ENCODE measurements around the gene MTMR10.

Gene MTMR10, protein sequence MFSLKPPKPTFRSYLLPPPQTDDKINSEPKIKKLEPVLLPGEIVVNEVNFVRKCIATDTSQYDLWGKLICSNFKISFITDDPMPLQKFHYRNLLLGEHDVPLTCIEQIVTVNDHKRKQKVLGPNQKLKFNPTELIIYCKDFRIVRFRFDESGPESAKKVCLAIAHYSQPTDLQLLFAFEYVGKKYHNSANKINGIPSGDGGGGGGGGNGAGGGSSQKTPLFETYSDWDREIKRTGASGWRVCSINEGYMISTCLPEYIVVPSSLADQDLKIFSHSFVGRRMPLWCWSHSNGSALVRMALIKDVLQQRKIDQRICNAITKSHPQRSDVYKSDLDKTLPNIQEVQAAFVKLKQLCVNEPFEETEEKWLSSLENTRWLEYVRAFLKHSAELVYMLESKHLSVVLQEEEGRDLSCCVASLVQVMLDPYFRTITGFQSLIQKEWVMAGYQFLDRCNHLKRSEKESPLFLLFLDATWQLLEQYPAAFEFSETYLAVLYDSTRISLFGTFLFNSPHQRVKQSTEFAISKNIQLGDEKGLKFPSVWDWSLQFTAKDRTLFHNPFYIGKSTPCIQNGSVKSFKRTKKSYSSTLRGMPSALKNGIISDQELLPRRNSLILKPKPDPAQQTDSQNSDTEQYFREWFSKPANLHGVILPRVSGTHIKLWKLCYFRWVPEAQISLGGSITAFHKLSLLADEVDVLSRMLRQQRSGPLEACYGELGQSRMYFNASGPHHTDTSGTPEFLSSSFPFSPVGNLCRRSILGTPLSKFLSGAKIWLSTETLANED

DNA sequence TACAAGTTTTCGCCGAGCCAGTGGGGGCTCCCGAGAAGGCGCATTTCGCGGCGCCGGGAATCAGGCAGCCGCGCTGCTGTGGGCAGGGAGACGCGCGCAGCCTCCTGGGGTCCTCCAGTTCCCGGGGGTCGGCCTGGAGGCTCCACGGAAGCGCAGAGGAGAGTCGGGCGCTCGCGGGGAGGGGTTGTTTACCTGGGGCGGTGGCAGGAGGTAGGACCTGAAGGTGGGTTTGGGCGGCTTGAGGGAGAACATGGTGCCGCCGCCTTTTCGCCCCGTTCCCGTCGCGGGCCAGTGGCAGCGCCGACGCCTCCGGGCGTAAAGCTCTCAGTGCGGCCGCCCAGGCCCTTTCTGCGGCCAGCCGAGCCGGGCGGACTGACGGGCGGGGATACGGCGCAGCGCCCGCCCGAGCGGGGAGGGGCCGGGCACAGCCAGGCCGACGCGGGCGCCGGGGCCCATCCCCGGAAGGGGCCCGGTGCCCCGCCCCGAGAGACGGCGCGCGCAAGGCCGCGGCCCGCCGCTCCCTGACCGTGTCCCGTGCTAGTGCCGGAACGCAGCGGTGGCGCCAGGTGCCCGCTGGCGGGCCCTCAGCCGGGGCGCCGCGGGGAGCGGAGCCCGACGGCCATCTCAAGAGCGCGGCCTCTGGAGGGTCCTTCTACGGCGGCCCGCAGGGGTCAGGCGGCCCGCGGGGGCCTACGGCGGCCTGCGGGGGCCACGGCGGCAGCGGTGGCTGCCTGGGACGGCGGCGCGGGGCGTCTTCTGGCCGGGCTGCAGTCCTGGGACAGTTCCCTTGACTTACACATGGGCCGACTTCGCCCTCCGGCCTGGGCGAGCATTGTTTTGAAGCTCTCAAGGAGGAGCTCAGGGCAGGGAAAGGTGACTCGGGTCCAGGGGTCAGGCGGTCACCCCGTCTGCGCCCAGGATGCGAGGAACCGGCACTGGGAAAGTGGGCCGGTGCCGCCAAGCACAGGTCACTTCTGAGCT, at the start of gene MTMR10:
MTMR10 (minus strand) TSS at position 374 of the 981 bp plus-strand sequence; CDS start at position 252, 122 bp downstream.
- DNase-seq (ENCODE audit: low read depth) = peak; percentile 68

DNA sequence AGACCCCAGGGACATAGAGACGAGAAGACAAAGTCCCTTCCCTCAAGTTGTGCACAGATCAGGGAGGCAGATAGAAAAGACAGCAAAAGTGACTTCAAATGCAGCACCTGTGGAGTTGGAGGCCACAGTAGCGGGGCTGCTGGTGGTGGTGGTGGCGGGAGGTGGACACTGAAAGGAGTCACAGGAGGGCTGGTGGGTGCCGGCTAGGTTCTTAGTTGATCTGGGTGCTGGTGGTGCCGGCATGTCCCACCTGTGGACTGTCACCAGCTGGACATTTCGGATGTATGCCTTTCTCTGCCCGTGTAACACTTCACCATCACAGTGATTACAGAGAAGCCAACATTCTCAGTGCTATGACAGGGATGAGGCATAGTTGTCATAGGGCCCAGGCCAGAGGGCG, 49.2 kb upstream of the MTMR10 start:
- DNase-seq (ENCODE audit: low read depth) = no peak

DNA sequence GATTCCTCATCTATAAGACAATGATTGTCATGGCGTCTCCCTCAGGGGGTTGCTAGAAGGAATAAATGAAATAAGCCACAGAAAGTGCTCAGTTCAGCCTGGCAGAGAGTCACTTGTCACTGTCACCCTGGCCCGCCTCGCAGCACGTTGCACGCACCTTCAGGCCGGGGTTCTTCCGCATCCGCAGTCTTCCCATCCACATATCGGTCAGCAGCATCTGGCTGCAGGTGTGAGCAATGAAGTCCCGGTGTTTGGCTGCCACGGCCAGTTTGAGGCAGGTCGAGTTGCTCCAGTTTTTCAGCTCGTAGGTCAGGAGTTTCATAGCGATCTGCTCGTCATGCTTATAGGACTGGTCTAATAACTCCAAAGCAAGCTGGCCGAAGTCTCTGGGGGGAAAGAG, 48.5 kb upstream of the MTMR10 start:
- no peak for DNase-seq (ENCODE audit: low read depth)

DNA sequence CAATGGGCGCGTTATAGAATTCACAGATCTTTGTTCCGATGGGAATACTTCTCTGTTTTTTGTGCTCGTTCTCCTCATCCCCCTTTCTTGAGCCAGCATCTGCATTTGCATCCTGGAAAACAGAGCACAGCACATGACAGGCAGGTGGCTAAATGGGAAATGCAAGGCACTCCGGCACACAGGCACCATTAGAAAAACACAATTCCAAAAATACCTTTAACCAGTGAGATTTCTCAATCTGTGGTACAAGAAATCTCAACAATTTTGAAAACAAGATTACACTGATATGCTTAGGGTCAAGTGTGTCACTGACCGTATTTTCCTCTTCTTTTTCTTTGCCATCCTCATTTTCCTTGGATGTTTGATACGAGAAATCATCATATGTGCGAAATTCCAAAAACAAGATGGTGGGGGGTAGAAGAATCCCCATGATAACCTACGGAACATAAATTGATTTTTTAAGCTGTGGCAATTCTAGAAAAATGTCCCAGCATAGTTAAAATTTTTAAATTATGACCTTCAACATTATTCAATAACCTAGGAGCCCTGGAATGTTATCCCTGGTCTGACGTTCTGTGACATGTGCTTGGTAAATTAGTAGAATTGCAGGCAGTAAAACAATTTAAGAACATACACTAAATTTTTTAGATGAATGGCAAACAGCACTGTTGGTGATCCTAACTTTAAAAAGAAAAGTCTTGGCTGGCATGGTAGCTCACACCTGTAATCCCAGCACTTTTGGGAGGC, 46.5 kb upstream of the MTMR10 start:
- no peak for DNase-seq (ENCODE audit: low read depth)

DNA sequence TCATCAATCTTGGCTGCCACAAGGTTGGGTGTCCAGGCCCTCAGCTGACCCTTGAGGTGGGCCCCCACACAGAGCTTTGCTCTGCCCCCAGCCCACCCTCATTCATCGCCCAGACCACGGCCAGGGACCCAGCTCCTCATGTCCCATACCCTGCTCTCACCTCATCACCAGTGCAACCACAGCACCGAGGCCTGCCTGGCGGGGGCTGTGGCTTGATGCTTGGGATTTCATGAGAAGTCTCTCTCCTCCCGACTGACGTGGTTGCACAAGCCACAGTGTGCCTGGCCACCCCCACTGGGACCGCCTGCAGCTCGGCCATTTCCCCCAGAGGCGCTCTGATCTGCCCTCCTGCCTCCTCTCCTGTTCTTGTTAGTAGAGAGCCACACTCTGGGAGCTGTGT, 45.4 kb upstream of the MTMR10 start:
- no peak for DNase-seq (ENCODE audit: low read depth)

DNA sequence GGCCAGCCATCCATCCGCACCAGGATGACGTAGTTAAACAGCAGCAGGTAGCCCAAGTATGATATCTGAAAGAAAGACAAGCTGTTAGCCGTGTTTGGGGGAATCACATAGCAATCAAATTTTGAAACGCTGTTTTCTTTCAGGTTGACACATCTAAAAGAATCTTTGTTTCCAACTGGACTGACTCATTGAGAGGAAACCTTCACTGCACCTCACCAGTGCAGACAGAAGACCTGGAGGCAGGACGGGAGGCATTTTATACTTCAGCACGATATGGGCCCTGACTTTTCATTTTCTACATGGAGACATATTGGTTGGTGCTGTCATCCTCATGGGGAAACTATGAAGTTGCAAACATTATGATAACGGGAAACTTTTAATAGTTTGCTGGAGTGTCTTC, 44.2 kb upstream of the MTMR10 start:
- no peak for DNase-seq (ENCODE audit: low read depth)

DNA sequence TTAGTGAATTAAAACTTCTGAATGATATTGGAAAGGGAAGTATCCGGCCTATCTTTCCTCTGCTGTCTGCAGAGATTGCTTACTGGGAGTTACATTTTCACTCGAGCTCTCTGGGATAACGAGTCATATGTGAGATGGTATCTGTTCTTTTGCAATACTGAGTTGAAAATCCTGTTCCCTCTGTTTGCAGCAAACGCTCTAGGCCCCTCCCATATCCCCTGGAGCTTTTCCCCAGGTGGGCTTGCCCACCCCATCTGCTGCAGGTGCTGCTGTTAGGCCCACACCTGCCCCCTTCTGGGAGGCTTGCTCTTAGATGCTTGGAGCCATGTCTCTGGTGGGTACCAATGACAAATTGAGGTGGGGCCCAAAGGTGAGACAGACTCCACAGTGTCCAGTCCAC, 42.7 kb upstream of the MTMR10 start:
- no peak for DNase-seq (ENCODE audit: low read depth)

DNA sequence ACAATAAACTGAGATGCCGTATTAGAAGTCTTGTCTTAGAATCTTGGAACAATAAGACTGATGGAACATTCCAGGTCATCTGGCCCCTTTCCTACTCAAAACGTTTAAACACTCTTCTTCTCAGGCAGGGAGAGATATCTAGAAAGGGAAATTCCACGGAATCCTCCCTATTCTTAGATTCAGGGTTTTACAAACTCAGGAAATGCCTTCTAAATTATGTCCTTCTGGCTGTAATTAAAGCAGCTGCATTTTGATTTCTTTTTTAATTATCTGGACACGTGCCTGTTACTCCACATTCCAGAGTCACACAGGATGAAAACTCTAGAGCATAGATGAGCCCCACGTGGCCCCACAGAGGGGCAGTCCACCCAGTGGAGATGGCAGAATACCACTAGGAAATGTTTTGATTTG, 41.5 kb upstream of the MTMR10 start:
- no peak for DNase-seq (ENCODE audit: low read depth)

DNA sequence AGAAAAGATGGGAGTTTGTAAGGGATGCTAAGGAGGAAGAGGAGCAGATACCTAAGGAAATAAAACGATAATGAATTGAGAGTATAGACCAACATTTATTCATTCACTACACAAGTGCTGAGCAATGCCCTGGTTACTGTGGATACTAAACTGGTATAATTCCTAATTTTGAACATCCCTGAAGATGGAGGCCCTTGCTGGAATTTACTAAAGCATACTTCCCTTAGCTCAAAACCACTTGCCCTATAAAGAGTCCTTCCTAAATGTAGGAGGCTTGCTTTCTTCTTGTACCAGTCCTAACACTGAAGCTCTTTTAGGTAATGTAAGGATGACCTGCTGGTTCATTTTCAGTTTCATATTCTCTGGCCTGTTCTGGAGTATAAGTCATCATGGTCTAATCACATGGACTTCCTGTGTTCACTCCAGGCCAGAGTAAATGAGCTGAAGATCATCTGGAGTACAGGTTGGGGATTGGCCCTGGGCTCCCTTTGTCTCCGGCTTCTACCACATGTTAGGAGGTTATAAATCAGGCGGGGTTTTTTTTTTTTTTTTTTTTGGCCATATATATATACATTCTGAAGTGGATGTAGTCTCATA, 40.1 kb upstream of the MTMR10 start:
- DNase-seq (ENCODE audit: low read depth) = no peak

DNA sequence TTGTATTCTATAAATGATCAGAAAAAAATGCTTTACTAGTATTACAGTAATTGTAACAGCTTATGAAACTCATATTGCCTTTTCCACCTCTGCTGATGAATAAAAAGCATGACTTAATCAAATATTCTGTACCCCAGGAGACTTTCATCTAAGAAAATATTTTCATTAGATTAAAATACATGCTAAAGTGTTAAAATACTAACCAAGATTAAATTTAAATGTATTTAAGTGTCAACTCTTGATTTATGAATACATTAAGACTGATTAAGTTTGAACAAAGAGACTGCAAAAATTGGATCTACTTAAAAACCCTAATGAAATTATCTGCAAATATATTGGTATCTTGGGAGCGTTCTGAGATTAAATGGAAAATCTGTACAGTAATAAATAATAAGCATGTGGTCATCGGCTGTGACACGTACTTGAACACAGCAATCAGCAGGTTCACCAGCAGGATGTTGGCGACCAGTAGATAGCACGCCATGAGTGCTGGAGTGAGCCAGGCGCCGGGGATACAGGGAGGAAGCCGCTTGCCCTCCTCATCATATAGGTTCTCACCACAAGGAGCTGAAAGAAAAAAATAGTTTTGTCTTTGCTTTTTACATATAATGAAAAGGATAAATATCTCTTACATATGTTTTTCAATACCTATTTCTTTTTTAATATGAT, 36.6 kb upstream of the MTMR10 start:
- DNase-seq (ENCODE audit: low read depth) = no peak

DNA sequence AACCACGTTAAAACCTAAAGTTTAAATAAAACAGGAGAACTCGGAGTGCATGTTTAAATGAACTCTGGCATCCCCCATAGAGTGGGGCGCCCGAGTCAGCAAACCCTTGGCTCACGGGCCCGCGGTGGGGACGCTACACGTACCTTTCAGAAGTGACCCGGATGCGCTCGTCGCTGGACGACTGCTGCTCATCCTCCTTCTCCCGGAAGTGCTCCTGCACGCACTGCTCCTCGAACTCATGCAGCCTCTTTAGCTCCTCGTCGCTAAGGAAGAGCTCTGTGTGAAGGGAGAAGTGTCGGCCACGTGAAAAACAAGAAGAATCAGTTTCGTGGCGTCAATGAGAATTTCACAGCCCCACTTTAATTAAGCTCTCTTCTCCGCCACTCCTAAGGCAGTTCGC, 34.6 kb upstream of the MTMR10 start:
- DNase-seq (ENCODE audit: low read depth) = no peak

DNA sequence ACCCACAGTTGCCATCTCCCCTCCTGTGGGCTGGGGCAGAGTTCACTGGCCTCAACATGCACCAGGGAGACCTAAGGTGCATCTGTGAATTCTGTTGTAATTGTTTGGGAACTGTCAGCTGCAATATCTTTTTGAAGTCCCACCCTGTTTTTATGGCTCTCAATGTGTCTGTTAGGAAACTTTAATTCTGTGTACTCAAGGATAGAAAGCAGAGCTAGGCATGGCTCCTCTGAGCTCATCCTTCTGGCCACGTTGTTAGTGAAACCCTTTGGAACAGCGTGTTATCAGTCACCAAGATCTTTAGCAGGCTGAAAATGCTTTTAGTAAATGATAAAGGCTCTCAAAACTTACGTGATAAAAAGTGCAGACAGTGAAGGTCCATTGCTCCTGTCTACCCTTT, 33.6 kb upstream of the MTMR10 start:
- no peak for DNase-seq (ENCODE audit: low read depth)

DNA sequence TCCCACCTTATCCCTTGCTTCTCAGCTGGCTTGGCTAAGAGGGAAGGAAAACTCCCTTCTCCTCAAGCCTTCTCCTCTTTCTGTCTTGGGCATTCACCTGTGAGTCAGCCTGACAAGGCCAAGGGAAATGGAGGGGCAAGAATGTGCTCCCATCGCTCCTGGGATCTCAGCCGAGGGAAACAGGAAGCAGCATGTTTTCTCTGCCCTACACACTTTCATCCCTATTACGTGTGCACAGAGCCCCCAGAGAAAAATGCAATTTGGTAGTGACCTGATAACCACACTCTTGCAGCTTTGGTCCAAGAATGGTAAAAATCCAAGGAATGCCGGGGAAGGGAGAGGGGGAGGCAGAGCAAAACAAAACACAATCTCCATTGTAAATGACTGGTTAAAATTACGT, 32.9 kb upstream of the MTMR10 start:
- no peak for DNase-seq (ENCODE audit: low read depth)

DNA sequence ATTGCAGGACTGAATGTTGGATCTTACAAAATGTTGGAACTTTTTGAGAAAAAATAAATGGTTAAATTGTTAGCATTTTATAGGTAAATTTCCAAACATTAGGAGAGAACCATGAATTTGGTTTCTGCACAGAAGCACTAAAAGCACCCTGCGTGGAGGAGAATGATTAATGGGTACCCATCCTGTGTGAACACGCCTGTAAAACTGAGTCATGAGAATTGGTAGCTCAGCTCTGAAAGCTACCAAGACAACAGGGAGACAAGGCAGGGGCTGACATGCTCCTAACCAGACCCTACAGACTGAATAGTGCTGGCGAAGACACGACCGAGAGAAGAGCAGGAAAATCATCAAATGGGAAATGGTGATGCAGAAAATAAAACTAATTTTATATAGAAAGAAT, 32.4 kb upstream of the MTMR10 start:
- DNase-seq (ENCODE audit: low read depth) = no peak

DNA sequence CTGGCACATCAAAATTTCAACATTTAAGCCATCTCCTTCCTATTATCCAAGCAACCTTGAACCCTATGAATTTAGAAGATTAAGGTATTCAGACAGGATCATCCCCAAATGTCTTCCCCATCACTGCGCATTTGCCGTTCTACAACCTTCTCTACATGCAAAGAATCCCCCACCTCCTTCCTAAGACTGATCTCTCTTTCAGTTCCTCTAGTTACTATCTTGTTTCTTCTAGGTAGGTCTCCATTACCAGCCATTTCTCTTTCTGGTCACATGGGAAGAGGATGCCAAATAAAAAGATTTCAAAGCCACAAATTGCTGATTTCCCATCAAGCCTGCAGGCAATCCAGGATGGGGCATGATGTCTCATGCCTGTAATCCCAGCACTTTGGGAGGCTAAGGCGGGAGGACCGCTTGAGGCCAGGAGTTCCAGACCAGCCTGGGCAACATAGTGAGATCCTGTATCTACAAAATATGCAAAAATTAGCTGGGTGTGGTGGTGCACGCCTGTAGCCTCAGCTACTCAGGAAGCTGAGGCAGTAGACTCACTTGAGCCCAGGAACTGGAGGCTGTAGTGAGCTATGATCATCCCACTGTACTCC, 29.7 kb upstream of the MTMR10 start:
- DNase-seq (ENCODE audit: low read depth) = no peak

DNA sequence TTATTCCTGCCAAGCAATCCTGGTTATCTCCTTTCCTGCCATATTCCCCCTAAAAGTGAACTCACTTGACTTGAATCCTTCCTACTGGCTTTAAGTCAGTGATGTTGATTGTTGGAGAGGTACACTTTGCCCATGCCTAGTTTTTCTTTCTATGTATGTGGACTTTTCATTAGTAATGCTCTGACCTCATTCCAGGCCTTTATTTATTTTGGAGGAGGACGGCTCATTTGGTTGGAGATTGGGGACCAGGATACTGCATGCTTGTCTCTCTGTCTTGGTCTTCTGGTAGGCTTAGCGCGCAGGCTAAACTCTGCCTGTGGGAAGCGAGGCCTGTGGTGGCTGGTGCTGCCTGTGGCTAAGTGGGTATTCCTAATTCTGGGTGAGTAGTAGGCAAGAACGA, 29.1 kb upstream of the MTMR10 start:
- no peak for DNase-seq (ENCODE audit: low read depth)

DNA sequence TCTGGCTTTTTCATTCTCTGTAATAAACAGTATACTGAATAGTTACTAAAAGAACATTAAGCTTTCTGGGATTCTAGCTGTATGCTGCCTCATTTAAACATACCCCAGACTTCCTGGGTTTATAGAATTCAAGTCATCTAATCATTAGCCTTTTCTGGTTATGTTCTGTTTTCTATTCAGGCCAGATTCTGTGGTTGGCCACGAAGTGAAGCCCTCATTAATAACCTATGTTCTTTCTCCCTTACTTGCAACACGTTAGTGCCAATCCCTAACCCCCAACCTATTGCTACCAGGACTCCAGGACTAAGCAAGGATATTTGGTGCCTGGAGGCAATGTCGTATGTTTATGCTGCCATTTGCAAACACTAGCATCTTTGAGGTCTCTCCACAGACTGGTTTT, 28.6 kb upstream of the MTMR10 start:
- no peak for DNase-seq (ENCODE audit: low read depth)

DNA sequence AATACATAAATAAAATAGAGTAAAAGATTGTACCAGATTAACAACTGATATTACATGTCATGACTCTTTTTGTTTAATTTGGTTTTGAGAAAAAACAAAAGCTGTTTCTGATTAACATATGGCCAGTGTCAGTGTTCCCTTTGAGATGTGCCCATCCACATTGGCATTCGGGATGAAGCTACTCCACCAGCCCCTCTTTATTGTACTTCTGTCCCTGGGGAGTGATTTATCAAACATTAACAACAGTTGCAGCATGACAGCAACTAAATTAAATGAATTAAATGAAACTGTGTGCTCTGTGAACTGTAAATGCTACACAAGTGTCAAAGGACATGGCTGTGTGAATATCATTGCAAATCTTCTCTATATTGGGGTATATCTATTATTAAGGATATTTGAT, 25.9 kb upstream of the MTMR10 start:
- no peak for DNase-seq (ENCODE audit: low read depth)

DNA sequence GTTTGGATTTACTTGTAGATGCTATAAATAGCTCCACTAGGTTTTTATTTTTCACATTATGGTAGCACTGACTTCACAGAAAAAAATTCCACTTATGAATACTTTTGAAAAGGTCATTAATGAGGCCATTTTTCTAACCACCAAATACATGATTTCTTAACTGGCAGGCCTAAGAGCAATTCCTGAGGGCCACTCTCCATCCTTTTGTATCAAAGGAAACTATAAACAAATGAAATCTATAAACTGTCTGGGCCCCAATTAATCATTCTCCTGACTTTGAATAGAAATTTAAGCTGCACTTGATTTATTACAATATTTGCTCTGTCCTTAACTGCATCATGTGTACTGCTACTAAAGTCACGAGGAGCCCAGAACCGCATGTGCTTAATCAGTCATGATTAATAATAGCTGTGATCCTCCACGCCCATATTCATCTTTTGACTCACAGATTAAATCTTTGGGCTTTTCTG, 25.1 kb upstream of the MTMR10 start:
- no peak for DNase-seq (ENCODE audit: low read depth)

DNA sequence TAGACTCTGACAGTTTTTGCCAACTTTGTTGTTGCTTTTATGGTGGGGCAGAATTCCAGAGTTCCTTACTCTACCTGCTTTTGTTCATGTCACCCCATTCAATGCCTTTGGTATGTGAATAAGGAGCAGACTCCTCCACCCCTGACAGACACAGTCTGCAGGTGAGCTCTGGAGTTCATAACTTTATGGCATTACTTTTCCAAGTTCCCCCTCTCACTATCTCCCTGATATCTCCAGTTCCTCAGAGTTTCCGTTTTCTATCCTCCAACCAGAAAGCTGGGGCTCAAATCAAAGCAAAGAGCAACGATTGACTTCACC, 23.1 kb upstream of the MTMR10 start:
- no peak for DNase-seq (ENCODE audit: low read depth)

Measured in stimulated activated CD8-positive, alpha-beta memory T cell treated with anti-CD3 and anti-CD28 coated beads, Interleukin-12 subunit alpha, Interleukin-12 subunit beta, amount 100 ng/mL, for 4 hours (primary cell).